ENCODE data around the gene CLRN3.

The CLRN3 gene

GRCh38 chr10:127848226-127848625 lies 44.5 kb downstream of the CLRN3 start:
- no peak for DNase-seq (ENCODE audit: low spot score)

GRCh38 chr10:127845756-127846155 lies 47.0 kb downstream of the CLRN3 start:
- DNase-seq (ENCODE audit: low spot score) = no peak

- DNase-seq (ENCODE audit: low spot score) = no peak
Observed at GRCh38 chr10:127840884-127841283, 51.9 kb downstream of the CLRN3 start.

- DNase-seq (ENCODE audit: low spot score) = no peak
Observed at GRCh38 chr10:127836966-127837365, 55.8 kb downstream of the CLRN3 start.

GRCh38 chr10:127836176-127836575 lies 56.6 kb downstream of the CLRN3 start:
- DNase-seq (ENCODE audit: low spot score) = no peak

- DNase-seq (ENCODE audit: low spot score) = no peak
Observed at GRCh38 chr10:127834791-127835190, 58.0 kb downstream of the CLRN3 start.

- no peak for DNase-seq (ENCODE audit: low spot score)
Observed at GRCh38 chr10:127834221-127834620, 58.5 kb downstream of the CLRN3 start.

GRCh38 chr10:127833804-127834203 lies 58.9 kb downstream of the CLRN3 start:
- no peak for DNase-seq (ENCODE audit: low spot score)

- no peak for DNase-seq (ENCODE audit: low spot score)
Observed at GRCh38 chr10:127832501-127832900, 60.2 kb downstream of the CLRN3 start.

- no peak for DNase-seq (ENCODE audit: low spot score)
Observed at GRCh38 chr10:127830414-127830813, 62.3 kb downstream of the CLRN3 start.
